NCI-H1436 (cell line): Measurements from ENCODE around the gene MYZAP.

ENCODE experiments used
- DNase-seq: peaks from one replicate; lab custom pipeline; 2025; lab: John Stamatoyannopoulos, UW

The MYZAP gene, protein sequence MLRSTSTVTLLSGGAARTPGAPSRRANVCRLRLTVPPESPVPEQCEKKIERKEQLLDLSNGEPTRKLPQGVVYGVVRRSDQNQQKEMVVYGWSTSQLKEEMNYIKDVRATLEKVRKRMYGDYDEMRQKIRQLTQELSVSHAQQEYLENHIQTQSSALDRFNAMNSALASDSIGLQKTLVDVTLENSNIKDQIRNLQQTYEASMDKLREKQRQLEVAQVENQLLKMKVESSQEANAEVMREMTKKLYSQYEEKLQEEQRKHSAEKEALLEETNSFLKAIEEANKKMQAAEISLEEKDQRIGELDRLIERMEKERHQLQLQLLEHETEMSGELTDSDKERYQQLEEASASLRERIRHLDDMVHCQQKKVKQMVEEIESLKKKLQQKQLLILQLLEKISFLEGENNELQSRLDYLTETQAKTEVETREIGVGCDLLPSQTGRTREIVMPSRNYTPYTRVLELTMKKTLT

DNA sequence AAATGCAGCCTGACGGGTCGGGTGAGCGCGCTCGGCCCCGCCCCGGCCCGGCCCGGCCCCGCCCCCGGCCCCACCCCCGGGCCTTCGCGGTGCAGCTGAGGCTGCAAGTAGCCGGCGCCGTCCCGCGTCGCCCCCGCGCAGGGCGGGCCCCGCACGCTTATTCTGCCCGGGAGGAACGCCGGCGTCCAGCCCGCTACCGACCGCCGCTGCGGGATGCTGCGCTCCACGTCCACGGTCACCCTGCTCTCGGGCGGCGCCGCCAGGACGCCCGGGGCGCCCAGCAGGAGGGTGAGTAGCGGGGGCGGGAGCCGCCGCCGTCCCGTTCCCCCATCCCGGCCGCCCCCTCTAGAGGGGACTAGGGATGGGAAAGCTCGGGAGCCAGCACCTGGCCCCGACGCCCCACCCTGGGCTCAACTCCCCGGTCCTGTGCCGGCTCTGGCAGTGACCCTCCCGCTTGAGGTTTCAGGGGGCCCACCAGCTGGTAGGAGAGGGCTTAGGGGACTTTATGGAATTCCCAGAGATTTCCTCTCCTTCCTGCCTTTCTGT is at the start of gene MYZAP:
Gene MYZAP (plus strand): TSS at position 83 of the 546 bp plus-strand sequence. CDS start 131 bp downstream, at position 214.
- peak; percentile 30 for DNase-seq

DNA sequence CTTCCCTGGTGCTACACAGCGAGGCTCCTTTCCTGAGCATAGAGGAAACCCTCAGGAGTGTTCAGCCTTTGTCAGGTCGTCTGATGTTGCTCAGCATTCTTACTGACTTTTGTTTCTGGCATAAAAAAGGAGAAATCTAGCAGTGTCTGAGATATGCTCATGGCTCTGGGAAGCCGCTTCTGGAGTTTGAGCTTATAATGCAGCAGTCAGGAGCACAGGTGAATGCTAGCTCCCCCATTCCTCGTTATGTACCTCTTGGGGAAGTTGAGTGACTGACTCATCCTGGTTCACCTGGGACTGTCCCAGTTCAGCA is 49.2 kb upstream of the MYZAP start:
- no peak for DNase-seq

DNA sequence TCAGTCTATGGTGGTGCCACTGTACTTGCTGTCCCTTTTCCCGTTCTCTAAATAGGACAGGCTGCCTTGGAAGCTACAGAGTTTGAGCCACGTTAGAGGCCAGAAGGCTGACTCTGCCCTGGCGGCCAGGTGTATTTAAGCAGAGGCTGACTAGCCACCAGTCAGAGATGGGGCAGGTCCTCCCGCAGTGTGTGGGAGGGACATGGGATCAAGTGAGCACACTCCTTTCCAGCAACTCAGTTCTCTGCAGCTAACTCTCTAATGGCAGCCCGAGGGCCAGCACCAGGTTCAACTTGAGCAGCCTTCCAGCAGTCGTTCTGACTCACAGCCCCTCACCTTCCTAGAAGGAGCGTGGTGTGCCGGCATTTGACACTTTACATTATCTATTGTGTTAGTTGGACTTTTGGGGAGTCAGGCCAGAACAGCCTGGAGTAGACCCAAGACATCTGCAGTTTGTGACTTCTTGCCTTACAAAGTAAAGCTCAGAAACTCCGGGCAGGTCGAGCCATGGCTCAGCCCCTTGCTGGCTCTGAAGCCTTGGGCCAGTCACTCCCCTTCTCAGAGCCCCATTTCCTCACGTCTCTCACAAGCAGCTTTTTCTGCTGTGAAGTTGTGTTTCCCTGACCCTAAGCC is 46.7 kb upstream of the MYZAP start:
- no peak for DNase-seq

DNA sequence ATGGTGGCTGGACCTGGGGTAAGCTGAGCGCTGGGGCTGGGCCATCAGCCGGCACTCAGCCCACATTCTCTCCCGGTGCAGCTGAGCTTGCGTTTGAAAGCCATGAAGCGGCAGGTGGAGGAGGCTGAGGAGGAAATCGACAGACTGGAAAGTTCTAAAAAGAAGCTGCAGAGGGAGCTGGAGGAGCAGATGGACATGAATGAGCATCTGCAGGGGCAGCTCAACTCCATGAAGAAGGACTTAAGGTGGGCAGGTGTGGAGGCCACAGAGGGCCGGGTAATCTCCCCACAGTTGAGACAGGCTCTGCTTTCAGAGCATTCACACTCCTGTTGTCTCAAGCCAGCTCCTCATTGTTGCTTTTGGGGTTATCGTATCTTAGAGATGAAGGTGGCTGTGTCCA is 45.7 kb upstream of the MYZAP start:
- DNase-seq = no peak

DNA sequence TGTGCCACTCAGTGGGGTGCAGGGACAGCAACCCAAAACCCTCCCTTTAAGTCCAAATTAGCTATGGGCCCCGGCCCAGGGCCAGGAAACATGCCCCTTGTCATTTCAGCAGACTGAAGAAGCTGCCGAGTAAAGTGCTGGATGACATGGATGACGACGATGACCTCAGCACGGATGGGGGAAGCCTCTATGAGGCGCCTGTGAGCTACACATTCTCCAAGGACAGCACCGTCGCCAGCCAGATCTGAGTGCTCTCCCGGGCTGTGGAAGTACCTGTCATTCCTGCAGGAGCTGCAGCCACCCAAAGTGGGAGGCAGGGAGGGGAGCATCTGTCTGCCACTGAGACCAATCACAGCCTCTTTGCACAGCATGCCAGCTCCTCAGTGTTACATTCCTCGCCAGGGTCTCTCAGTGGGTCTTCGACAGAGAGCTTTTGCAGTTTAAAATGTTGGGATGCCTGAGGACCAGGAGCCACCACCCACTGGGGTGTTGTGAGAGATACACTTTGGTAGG is 44.4 kb upstream of the MYZAP start:
- no peak for DNase-seq

DNA sequence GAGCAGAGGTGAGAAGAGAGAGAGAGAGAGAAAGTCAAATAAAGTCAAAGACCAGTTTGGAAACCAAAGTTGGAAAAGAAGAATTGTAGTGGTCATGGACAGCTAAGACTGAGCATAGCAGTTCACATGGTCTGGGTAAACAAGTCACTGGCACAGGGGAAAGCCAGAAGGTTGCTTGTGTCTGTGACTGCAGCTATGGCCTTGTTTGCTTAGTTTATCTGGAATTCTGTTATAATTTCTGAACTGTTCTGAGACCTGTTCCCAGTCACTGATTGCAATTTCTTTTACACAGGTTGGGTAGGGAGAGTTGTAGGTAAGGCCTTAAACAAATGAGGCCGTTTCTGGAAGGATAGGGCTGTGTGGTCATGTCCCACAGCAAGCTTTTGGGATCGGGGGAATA is 43.4 kb upstream of the MYZAP start:
- DNase-seq = no peak

DNA sequence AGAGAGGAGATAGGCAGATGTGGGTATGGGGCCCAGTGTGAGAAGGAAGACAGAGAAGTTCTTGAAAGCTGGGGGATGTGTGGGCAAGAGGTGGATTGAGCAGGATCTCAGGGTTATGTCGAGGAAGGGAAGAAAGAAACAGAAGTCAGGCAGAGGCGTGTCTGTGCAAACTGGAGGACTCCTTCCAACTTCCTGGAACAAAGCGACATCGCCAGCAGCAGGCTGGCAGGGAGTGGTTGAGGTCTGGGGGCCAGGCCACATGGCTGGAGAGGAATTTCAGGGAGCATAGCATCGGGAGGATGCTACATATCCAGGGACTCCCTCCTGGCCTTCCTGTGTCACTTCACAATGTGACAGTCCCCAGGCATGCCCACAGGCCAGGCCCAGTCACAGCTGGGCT is 42.9 kb upstream of the MYZAP start:
- no peak for DNase-seq

DNA sequence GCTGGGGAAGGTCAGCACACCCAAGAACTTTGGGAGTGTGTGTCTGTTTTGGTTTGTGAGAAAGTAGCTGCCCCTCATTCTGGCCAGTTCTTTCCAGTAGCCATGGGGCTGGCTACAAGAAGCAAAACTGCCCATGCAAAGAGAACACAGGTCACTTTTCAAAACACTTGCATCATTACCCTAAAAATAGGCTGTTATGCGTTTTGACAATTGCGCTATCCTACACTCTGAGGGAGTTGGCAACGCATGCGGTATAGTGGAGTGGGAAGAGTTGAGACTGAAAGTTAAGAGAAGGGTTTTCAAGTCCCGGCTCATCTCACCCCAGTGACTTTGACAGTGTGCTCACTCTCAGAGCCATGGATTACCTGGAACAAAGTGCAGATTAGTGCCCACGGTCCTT is 41.8 kb upstream of the MYZAP start:
- no peak for DNase-seq

DNA sequence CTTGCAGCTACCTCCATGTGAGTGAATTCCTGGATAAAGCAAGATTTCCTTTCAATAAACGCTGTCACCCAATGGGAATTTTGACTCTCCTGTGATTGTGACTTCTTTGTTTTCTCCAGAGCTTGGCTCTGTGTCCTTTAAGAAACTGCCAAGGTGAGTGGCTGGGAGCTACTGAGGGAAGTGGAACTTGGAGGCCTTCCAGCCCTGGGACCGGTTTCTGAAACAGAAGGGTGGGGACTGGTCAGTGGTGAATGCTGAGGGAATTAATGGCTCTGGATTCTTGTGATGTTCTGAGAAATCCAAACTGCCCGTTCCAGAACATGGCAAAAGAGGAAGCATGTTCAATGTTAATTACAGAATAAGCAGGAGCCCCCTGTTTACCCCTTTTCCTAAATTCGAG is 41.1 kb upstream of the MYZAP start:
- no peak for DNase-seq

DNA sequence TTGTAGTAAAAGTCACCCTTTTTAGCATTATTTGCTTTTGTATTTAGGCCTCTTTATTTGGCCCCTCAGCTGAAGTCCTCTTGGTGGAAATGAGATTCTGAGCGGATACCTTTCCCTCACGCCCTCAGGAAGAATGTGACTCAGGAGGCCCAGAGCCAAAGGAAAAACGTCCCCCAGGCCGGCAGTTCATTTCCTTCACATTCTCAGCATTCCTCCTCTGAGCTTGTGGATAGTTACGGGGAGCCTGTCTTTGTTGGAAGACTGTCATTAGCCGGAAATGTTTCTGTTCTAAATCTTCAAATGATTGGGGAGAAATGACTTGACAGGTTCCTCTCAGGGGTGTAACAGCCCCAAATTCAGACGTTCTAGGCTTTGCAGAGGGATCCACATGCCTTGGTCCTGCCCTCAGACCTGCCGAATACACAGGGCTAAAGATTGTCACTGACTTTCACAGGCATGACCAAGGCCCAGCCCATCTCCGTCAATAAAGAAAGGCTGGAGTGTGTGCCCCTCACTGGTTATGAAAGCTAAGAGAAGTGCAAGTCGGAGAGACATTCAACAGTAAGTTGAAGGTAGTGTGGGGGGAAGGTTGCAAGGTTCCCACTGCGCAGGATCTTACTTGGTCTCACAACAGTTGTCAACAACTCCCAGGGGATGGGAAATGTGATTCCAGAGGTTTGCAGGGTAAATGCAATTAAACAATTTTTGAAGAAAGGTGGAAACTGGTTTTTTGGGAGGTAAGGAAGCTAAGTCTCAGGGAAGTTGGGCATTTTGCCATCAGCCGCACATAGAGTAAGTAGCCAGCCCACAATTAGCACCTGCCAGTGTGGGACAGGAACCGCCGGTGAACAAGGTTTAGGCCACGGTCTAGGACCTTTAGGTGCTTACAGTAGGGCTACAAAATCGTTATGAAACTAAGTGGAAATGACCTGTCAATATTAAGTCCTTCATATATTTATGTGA is 39.7 kb upstream of the MYZAP start:
- DNase-seq = no peak

DNA sequence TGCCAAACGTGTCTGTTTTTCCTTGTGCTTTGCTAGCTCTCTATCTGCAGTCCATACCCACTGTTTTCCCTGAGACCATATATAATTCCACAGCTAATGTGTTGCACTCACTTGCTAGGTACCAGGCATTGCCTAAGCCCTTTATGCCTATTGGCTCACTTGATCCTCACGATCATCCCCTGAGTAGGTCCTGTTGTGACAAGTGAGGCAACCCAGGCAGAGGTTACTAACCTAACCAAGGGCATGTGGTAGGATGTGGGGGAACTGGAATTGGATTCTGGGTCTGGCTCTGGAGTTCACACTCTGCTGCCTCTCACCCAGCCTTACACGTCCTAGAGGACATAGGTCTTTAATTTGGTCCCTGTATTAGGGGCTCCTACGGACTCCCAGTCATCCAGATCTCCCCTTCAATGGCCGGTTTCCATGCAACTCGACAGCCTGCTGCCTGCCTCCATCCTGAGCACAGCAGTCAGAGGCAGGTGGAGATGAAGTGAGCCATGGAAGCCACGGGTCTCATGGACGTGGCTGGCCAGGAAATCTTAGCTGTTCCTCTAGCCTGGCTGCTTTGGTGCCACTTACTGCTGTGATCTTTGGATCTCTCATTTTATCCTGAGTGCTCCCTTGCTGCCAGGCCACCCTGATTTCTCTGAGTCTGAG is 38.9 kb upstream of the MYZAP start:
- DNase-seq = no peak

DNA sequence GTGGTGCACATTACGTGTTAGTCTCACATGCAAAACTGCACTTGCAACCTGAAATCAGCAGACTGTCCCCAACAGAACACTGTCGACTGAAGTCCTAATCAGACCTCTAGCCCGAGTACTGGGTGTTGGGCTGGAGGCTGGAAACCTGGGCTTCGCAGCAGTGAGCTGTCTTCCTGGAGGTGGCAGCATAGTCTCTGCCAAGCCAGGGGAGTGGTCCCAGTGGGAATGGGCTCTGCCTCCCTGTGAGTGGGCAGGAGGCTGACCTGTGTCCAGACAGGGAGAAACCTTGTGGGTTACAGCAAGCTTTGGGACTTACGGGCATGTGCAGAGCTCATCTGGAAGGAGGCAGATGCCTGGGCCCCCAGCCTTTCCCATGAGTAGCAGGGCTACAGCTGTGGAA is 38.2 kb upstream of the MYZAP start:
- DNase-seq = no peak

DNA sequence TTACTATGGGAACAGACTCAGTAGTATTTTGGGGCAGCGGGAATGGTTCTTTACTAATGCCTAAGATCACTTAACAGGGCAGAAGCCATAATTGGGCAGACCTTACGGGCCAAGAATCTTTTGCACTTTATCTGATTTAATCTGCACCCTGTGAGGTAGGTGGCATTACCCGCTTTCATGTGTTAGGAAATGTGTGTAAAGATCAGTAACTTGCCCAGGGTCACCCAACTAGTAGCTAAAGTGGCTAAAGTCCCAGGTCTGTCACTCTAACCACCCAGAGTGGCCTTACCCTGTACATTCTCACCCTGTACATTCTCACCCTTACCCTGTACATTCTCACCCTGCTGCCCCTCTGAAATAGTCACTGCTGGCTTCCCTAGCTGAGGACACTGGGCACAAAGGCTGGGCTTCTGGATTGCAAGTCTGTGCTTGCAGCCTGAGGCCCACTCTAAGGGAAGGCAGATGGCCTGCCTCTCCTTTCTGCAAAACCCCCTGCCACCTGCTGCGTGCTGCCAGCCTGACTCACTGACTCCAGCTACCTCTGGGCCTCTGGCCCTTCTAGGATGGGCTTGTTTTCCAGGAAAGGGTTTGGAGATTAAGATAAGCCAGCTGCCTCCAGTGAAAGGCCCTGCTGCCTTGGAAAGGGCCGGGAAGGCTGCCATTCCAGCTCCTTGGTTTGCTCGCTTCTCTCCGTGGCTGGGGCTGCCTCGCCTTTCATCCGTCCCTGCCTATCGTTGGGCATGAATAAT is 37.5 kb upstream of the MYZAP start:
- DNase-seq = no peak

DNA sequence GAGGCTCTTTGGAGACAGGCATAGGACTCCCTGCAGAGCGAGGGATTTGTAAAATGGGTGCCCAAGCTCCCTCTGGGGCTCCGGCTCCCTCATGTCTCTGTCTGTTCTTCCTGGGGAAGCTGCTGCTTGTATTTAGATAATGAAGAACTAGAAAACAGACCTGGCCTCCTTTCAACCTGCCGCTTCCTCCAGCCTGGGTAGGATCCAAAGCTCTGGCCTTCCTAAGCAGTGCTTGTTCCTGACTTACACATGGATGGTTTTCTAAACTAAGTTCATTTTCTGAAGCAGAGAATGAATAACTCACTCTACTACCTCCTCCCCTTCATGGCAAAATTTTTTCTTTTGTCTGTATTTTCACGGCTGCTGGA is 36.9 kb upstream of the MYZAP start:
- DNase-seq = no peak

DNA sequence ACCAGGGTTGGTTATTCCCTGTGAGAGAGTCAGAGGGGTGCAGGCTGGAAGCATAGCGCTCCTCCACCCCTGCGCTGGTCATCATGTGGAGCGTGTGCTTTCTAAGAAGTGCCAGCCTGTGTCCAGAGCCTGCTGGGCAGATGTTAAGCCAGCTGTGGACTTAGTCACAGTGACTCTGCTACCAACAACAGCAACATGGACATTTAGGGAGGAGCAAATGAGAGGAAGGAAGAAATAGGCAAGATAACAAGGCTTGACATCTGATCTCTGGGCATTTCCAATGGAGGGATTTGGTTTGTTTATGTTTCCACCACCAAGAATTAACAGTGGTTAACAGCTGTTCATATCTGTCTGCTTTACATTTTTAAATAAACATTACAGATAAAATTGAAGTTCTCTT is 36.4 kb upstream of the MYZAP start:
- DNase-seq = no peak

DNA sequence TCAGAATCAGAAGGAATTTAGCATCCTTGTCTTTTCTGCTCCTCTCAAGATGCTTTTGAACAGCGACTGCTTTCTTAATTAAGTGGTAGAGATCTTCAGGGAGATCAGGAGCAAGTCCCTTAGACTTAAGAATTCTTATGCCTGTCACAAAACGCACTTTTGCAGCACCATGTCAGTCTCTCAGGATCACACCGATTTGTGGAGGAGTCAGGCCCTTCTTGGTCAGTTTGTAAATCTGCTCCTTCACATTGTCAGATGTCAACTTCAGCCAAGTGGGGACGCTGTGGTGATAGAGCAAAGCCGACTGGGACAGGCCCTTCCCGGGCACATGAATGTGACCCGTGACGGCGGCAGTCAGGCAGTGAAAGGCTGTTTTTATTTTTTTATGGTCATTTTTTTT is 35.7 kb upstream of the MYZAP start:
- no peak for DNase-seq

DNA sequence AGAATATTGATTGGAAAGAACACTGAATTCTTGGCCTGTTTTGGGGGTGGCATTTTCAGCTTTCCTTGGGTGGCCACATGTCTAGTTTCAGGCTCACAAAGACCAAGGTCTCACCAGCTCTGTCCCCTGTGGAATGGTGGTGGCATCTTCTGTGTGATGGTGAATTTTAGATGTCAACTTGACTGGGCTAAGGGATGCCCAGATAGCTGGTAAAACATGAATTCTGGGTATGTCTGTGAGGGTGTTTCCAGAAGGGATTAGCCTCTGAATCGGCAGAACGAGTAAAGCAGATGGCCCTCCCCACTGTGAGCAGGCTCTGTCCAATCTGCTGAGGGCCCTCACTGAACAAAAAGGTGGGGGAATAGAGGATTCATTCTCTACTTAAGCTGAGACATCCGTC is 34.4 kb upstream of the MYZAP start:
- no peak for DNase-seq

DNA sequence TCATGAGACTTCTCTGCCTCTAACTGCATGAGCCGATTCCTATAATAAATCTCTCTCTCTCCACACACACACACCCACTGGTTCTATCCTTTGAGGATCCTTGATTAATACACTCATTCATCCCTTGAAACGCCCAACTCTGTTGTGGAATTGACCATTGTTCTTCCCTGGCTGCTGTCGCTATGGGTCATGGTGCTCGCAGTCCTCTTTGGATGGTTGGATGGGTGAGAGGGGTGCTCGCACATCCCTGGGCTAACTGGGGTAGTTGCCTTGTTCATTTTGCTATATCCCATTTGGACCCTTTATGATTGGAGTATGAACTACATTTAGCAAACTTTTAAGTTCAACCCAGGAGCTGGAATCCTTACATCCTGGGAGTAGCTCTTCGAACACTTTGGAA is 33.9 kb upstream of the MYZAP start:
- no peak for DNase-seq

DNA sequence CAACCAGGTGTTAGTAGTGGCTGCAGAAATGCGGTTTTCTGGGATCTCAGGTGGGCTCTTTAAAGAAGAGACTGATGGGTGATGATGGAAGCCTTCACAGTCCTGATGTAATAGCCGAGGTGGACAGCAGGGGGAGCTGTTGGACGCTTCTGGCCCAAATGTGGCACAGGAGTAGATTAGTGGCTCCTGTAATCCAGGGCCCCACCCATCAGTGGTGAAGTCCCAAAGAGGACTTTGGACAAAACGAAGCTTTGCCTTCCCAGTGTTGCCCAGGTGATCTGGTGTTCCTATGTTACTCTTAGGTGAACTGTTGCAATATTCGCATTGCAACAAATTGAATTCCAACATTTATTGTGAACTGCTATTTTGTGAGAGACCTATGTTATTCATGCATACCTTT is 31.8 kb upstream of the MYZAP start:
- peak; percentile 11 for DNase-seq

DNA sequence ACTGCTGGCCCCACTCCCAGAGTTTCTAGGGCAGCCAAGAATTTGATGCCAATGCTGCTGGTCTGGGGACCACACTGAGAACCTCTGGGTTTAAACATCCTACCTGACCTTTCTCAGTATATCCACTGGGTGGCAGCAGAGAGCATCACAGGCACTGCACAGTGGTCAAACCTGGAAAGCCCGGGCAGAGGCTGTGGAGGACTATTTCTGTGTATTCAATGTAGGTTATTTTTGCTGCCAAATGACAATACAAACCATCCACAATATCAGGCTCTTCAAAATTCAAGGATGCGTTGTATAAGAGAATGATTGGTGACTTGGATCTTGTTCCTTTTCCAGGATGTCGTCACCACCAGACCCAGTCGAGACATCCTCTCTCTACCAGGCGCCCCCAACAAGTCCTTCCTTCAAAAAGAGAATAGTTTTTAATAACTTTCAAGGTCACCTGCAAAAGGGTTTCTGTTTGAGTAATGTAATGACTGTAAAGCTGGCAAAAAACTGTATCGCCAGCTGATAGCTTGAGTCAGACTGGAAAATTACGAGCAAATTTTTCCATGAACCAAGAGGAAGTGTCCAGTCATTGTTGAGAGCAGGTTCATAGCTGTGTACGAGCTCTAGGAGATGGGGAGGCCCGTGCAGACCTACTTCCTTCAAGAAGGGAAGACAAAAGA is 30.5 kb upstream of the MYZAP start:
- DNase-seq = peak; percentile 63
